Natural killer cell (primary cell): ENCODE data around the gene RPE65. TPM values are rescaled to one million over a fixed set of nuclear protein-coding genes. Genes with fewer than 3 reads are reported as not detected.

Source experiments
- ATAC-seq, 3 donors: fragments of 150-1000 bp in 2 of 3; fragments of 200-7000 bp in 1 of 3; cut with Tn5 transposase; 1 replicate in 1 of 3; 2 replicates in 2 of 3; pipeline ENCODE4 v1.10.0; 2021; ENCODE audit warnings: mild to moderate bottlenecking in 2 of 3, moderate library complexity in 2 of 3
- DNase-seq, 2 donors: peaks; one replicate each; pipeline versions ENCODE4 v3.0.0 to v3.0.0-alpha.2; 2013 to 2021; ENCODE audit warnings: mixed read lengths in 1 of 2
- H3K27ac ChIP-seq: one replicate; pipeline ENCODE4 v1.5.1; 2013; ENCODE audit warnings: mild to moderate bottlenecking, low read length
- H3K27me3 ChIP-seq: one replicate; pipeline ENCODE4 v1.6.1; 2013; ENCODE audit warnings: low read length; ENCODE audit not compliant: control insufficient read depth, insufficient read depth
- H3K36me3 ChIP-seq: one replicate; pipeline ENCODE4 v1.6.1; 2013; ENCODE audit warnings: low read length; ENCODE audit not compliant: control insufficient read depth, insufficient read depth
- H3K4me1 ChIP-seq: one replicate; pipeline ENCODE4 v1.6.1; 2013; ENCODE audit warnings: low read length; ENCODE audit not compliant: control insufficient read depth, insufficient read depth
- H3K4me3 ChIP-seq: one replicate; pipeline ENCODE4 v1.5.1; 2013; ENCODE audit warnings: low read length
- H3K9me3 ChIP-seq: one replicate; pipeline ENCODE4 v1.6.1; 2013; ENCODE audit warnings: low read length; ENCODE audit not compliant: control insufficient read depth, insufficient read depth
- H3K27ac Mint-ChIP-seq, 2 donors: one replicate each; pipeline ENCODE4 v1.8.0; 2022; ENCODE audit warnings: mild to moderate bottlenecking in 2 of 2, mixed read lengths in 2 of 2, moderate library complexity in 1 of 2
- H3K27me3 Mint-ChIP-seq, 2 donors: one replicate each; pipeline ENCODE4 v1.8.0; 2022; ENCODE audit warnings: low read depth in 2 of 2, mixed read lengths in 2 of 2
- H3K36me3 Mint-ChIP-seq: one replicate; pipeline ENCODE4 v1.8.0; 2022; ENCODE audit warnings: mixed read lengths
- H3K4me1 Mint-ChIP-seq, 2 donors: one replicate each; pipeline ENCODE4 v1.8.0; 2022; ENCODE audit warnings: mixed read lengths in 2 of 2
- H3K4me3 Mint-ChIP-seq: one replicate; pipeline ENCODE4 v1.8.0; 2022; ENCODE audit warnings: mild to moderate bottlenecking, moderate library complexity, mixed read lengths
- H3K9me3 Mint-ChIP-seq, 2 donors: one replicate each; pipeline ENCODE4 v1.8.0; 2022; ENCODE audit warnings: mixed read lengths in 2 of 2
- WGBS: methylation state at CpG from one replicate; pipeline ENCODE4 v1.1.7; 2013; ENCODE audit warnings: missing lambda C conversion rate; ENCODE audit not compliant: insufficient coverage; 5-methylcytosine and 5-hydroxymethylcytosine counted together
- intact Hi-C: fragments of 100-400 bp; cut with micrococcal nuclease; formaldehyde crosslinking; loops from one replicate; pipeline ENCODE4 v1.14.2; 2022
- total RNA-seq, 4 donors: library from RNA; stranded (reverse); fragments of 120-200 nt in 1 of 4; gene quantifications; one replicate each; pipeline versions ENCODE4 v1.2.3 to v1.2.4, GENCODE V29; 2013 to 2022
- TF ChIP-seq, protein P1 (sequence below): fragments of 200-600 bp; IDR thresholded peaks from one replicate; pipeline ENCODE4 v1.8.0; 2022; ENCODE audit warnings: antibody characterized with exemption

The RPE65 gene
- total RNA-seq, 3 donors from 2014 or later (not counting 1 experiment from before 2014, with no cell fraction given): not detected

DNA sequence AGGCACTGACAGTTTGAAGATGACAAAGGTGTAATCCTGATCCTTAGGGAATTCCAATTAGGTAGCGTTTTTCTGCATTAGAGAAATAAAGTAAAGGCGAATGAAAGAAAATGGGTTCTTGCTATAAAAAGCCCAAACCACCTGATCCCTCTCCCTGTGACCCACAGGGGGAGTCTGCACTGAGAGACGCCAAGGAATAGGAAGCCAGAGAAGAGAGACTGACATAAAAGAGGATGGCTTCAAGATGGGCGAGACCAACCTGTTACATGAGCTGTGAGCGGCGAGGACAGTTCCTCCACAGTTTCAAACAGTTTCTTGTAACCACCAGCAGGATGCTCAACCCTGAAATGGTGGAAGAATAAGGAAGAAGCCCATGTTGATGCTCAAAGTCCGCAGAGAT is 1.4 kb downstream of the RPE65 start:
- 87% methylated on average over 6 of the region's 7 CpGs for WGBS
- Mint-ChIP-seq H3K9me3 (peaks cover 2 to 3% of the 10 kb centered on the region in 2 donors), H3K4me3 (no peak overlapping the region)

DNA sequence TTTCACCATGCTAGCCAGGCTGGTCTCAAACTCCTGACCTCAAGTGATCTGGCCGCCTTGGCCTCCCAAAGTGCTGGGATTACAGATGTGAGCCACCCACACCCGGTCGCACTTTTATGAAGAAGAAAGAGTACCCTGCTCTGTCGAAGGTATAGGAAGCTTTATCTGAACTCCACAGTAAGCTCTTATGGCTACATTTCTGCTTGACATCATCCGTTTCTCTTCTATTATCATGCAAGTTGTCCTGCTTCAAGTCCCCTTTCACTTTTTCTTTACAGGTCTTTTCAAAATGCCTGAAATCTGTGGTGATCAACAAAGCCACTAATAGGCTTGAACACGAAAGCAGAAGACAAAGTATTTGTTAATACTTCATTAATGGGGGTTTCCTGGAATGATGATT is 4.0 kb downstream of the RPE65 start:
- DNase-seq: no peak
- Histone ChIP-seq H3K9me3 (no peaks in the 10 kb centered on the region), H3K4me3 (no peak overlapping the region), H3K27me3 (no peaks in the 10 kb centered on the region), H3K4me1 (no peaks in the 10 kb centered on the region), H3K27ac (no peak overlapping the region), H3K36me3 (no peaks in the 10 kb centered on the region)
- 95% methylated on average over 6 of the region's 6 CpGs for WGBS
- TF ChIP-seq, protein P1, sequence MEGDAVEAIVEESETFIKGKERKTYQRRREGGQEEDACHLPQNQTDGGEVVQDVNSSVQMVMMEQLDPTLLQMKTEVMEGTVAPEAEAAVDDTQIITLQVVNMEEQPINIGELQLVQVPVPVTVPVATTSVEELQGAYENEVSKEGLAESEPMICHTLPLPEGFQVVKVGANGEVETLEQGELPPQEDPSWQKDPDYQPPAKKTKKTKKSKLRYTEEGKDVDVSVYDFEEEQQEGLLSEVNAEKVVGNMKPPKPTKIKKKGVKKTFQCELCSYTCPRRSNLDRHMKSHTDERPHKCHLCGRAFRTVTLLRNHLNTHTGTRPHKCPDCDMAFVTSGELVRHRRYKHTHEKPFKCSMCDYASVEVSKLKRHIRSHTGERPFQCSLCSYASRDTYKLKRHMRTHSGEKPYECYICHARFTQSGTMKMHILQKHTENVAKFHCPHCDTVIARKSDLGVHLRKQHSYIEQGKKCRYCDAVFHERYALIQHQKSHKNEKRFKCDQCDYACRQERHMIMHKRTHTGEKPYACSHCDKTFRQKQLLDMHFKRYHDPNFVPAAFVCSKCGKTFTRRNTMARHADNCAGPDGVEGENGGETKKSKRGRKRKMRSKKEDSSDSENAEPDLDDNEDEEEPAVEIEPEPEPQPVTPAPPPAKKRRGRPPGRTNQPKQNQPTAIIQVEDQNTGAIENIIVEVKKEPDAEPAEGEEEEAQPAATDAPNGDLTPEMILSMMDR: no peak
- Mint-ChIP-seq H3K9me3 (peaks cover 2 to 3% of the 10 kb centered on the region in 2 donors), H3K27me3 (peaks cover 0 to 4% of the 10 kb centered on the region in 2 donors), H3K27ac (no peak overlapping the region), H3K36me3 (no peaks in the 10 kb centered on the region), H3K4me1 (no peaks in the 10 kb centered on the region), H3K4me3 (no peak overlapping the region)
- ATAC-seq: no peak
- intact Hi-C loops: loop anchor here (10.0 kb wide), 1 partner anchor 59 kb away; no protein-coding TSS in a partner anchor

More for the DNA sequence above, 1.4 kb downstream of the RPE65 start:
- no peaks in the 10 kb centered on the region for H3K27me3 Mint-ChIP-seq
- Histone ChIP-seq H3K4me1 (no peaks in the 10 kb centered on the region), H3K27me3 (no peaks in the 10 kb centered on the region), H3K36me3 (no peaks in the 10 kb centered on the region), H3K4me3 (no peak overlapping the region), H3K9me3 (no peaks in the 10 kb centered on the region), H3K27ac (no peak overlapping the region)
- ATAC-seq (no peak), DNase-seq (no peak)
- intact Hi-C loops: loop anchor here (10.0 kb wide), 1 partner anchor 56 kb away; no protein-coding TSS in a partner anchor
- H3K27ac Mint-ChIP-seq: no peak overlapping the region
- H3K4me1 Mint-ChIP-seq: no peaks in the 10 kb centered on the region
- TF ChIP-seq, protein P1: no peak
- H3K36me3 Mint-ChIP-seq: no peaks in the 10 kb centered on the region

DNA sequence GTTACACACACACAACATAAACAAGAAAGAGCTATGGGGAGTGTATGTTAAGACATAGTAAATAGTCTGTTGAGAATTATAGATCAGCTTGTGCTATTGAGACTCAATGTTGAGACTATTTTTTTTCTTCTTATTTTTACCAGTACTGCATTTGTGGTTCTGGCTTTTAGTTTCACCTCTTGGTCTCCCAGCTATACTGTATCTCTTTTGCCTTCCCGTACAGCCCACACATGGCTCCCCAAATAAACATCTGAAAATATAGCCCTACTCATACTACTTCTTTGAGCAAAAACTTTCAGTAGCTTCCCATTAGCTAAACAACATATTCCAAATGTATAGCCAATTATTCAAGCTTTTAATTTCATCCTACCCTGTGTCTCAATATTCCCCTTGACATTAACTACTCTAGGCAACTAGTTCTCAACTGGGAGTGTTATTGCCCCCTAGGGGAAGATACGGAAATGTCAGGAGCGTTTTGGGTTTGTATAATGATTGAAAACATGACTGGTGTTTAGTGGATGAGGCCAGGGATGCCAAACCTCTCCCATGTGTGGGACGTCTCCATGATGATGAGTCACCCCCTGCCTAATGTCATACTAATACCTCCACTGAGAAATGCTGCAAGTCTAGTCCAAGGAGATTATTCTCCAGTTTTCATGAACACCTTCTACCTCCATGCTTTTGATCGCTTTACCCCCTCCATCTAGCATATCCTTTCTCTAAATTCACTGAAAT is 6.8 kb downstream of the RPE65 start:
- no peaks in the 10 kb centered on the region for H3K36me3 Mint-ChIP-seq
- WGBS: 47% methylated on average over 4 of the region's 5 CpGs
- H3K27ac Mint-ChIP-seq: no peak overlapping the region
- H3K4me1 ChIP-seq: no peaks in the 10 kb centered on the region
- no peaks in the 10 kb centered on the region for H3K9me3 ChIP-seq
- TF ChIP-seq, protein P1: no peak
- ATAC-seq (no peak), DNase-seq (no peak)
- no peaks in the 10 kb centered on the region for H3K36me3 ChIP-seq
- no peak overlapping the region for H3K4me3 Mint-ChIP-seq
- H3K27me3 Mint-ChIP-seq: peaks cover 0 to 5% of the 10 kb centered on the region in 2 donors
- H3K9me3 Mint-ChIP-seq: peaks cover 0 to 2% of the 10 kb centered on the region in 2 donors
- H3K27ac ChIP-seq: no peak overlapping the region
- H3K4me3 ChIP-seq: no peak overlapping the region
- H3K4me1 Mint-ChIP-seq: no peaks in the 10 kb centered on the region
- intact Hi-C loops: loop anchor here (10.0 kb wide), 1 partner anchor 62 kb away; no protein-coding TSS in a partner anchor
- H3K27me3 ChIP-seq: no peaks in the 10 kb centered on the region
